Colonic mucosa (tissue), 4 donors: ENCODE measurements around the gene PERCC1. TPM values are rescaled to one million over a fixed set of nuclear protein-coding genes. Genes with fewer than 3 reads are reported as not detected.

ENCODE experiments used
- DNase-seq: peaks from one replicate; pipeline ENCODE4 v3.0.0-alpha.2; 2020
- H3K27ac ChIP-seq: fragments of 200-600 bp; one replicate; pipeline ENCODE4 v1.8.0; 2021
- H3K27me3 ChIP-seq: fragments of 200-600 bp; one replicate; pipeline ENCODE4 v1.8.0; 2021
- H3K36me3 ChIP-seq: fragments of 200-600 bp; one replicate; pipeline ENCODE4 v1.8.0; 2021
- H3K4me1 ChIP-seq: fragments of 200-600 bp; one replicate; pipeline ENCODE4 v1.8.0; 2021; ENCODE audit warnings: mild to moderate bottlenecking
- H3K4me3 ChIP-seq: fragments of 200-600 bp; one replicate; pipeline ENCODE4 v1.8.0; 2021
- H3K9ac ChIP-seq, 2 donors: one replicate each; pipeline ENCODE4 v1.7.0; 2013; ENCODE audit warnings: control low read depth in 2 of 2, low read depth in 2 of 2, low read length in 2 of 2
- H3K9me3 ChIP-seq: fragments of 200-600 bp; one replicate; pipeline ENCODE4 v1.8.0; 2021
- CTCF ChIP-seq: fragments of 200-600 bp; IDR thresholded peaks from one replicate; pipeline ENCODE4 v1.8.0; 2022; ENCODE audit warnings: antibody characterized with exemption, mild to moderate bottlenecking
- intact Hi-C: fragments of 100-400 bp; cut with DNase I; formaldehyde crosslinking; loops from one replicate; pipeline ENCODE4 v1.14.1; 2022
- total RNA-seq, 2 donors: library from RNA; stranded (reverse); fragmentation: NEBNext Ultra II Directional in 1 of 2; extraction: Animal tissue kit (Norgen Biotek cat#: 25700) in 1 of 2; gene quantifications; one replicate each; pipeline ENCODE4 v1.2.1, GENCODE V29; 2021
- donor health status: healthy.
- donor health status: DM: no; HTN: no; CAD: no.
- donor health status: DM: no; HTN: no; CAD: no.

The PERCC1 gene
- total RNA-seq, 2 donors from 2014 or later = 0.27 TPM

GRCh38 chr16:1389762-1390161, 41.1 kb upstream of the PERCC1 start:
- H3K9me3 ChIP-seq = no peaks in the 10 kb centered on the region
- TF ChIP-seq CTCF = no peak
- no peaks in the 10 kb centered on the region for H3K27me3 ChIP-seq
- no peaks in the 10 kb centered on the region for H3K36me3 ChIP-seq
- H3K4me3 ChIP-seq = no peak overlapping the region
- H3K4me1 ChIP-seq = no peaks in the 10 kb centered on the region
- no peak overlapping the region for H3K27ac ChIP-seq
- intact Hi-C loops = no loop called here
- no peak overlapping the region for H3K9ac ChIP-seq
- DNase-seq = no peak

- Histone ChIP-seq H3K27ac (no peak overlapping the region), H3K9ac (no peak overlapping the region), H3K27me3 (no peaks in the 10 kb centered on the region), H3K9me3 (no peaks in the 10 kb centered on the region), H3K36me3 (no peaks in the 10 kb centered on the region), H3K4me1 (no peaks in the 10 kb centered on the region), H3K4me3 (no peak overlapping the region)
- no peak for DNase-seq
- intact Hi-C loops = no loop called here
- TF ChIP-seq CTCF = no peak
Observed at GRCh38 chr16:1390239-1390779, 40.6 kb upstream of the PERCC1 start.

GRCh38 chr16:1392826-1393225, 38.1 kb upstream of the PERCC1 start:
- H3K4me3 ChIP-seq = no peak overlapping the region
- H3K36me3 ChIP-seq = no peaks in the 10 kb centered on the region
- H3K4me1 ChIP-seq = no peaks in the 10 kb centered on the region
- H3K27me3 ChIP-seq = no peaks in the 10 kb centered on the region
- no peak overlapping the region for H3K27ac ChIP-seq
- intact Hi-C loops = no loop called here
- H3K9me3 ChIP-seq = no peaks in the 10 kb centered on the region
- H3K9ac ChIP-seq = no peak overlapping the region
- no peak for TF ChIP-seq CTCF
- no peak for DNase-seq

GRCh38 chr16:1393613-1394176, 37.2 kb upstream of the PERCC1 start:
- Histone ChIP-seq H3K4me1 (no peaks in the 10 kb centered on the region), H3K27ac (no peak overlapping the region), H3K36me3 (no peaks in the 10 kb centered on the region), H3K9me3 (no peaks in the 10 kb centered on the region), H3K4me3 (no peak overlapping the region), H3K27me3 (no peaks in the 10 kb centered on the region), H3K9ac (no peak overlapping the region)
- TF ChIP-seq CTCF = no peak
- no peak for DNase-seq
- intact Hi-C loops = no loop called here

GRCh38 chr16:1394367-1394951, 36.4 kb upstream of the PERCC1 start:
- Histone ChIP-seq H3K27me3 (no peaks in the 10 kb centered on the region), H3K36me3 (peaks cover 2% of the 10 kb centered on the region), H3K9ac (no peak overlapping the region), H3K27ac (no peak overlapping the region), H3K9me3 (no peaks in the 10 kb centered on the region), H3K4me1 (no peaks in the 10 kb centered on the region), H3K4me3 (no peak overlapping the region)
- no peak for TF ChIP-seq CTCF
- intact Hi-C loops = no loop called here
- DNase-seq = no peak
